Lower leg skin (tissue), 4 donors: ENCODE measurements around the gene PCBP2. TPM values are rescaled to one million over a fixed set of nuclear protein-coding genes. Genes with fewer than 3 reads are reported as not detected.
"Not testable (repeated sequence)": the region's sequence is repeated elsewhere in the genome, so short reads cannot be mapped to it uniquely, and the experiment has no call there.

Experiments used
- DNase-seq, 2 donors: peaks; one replicate each; pipeline ENCODE4 v3.0.0-alpha.2; 2019; ENCODE audit warnings: low spot score in 2 of 2
- H3K4me3 ChIP-seq: fragments of 200-600 bp; sonication (generic); 2 replicates; pipeline ENCODE4 v1.5.1; 2017; ENCODE audit warnings: mild to moderate bottlenecking, low read depth; ENCODE audit not compliant: poor library complexity, severe bottlenecking
- CTCF ChIP-seq, 3 donors: fragments of 450-650 bp; IDR thresholded peaks; one replicate each; pipeline ENCODE4 v1.5.1; 2016; ENCODE audit warnings: antibody characterized with exemption in 3 of 3, mild to moderate bottlenecking in 3 of 3, moderate library complexity in 2 of 3
- POLR2A ChIP-seq, 2 donors: fragments of 450-650 bp; IDR thresholded peaks; one replicate each; pipeline ENCODE4 v1.6.1; 2016 to 2017; ENCODE audit warnings: antibody characterized with exemption in 2 of 2, mild to moderate bottlenecking in 1 of 2, moderate library complexity in 1 of 2
- WGBS, 2 donors: methylation state at CpG; one replicate each; pipeline ENCODE4 v1.1.5; 2018; 5-methylcytosine and 5-hydroxymethylcytosine counted together
- intact Hi-C: fragments of 100-400 bp; cut with DNase I; formaldehyde crosslinking; loops from one replicate; pipeline ENCODE4 v1.15.0; 2023; ENCODE audit warnings: low total_unique reads
- total RNA-seq, 4 donors: library from RNA; depleted of rRNA; stranded (reverse); fragments of >200 nt; gene quantifications; one replicate each; pipeline ENCODE4 v1.1.0, GENCODE V29; 2016

PCBP2 gene
- total RNA-seq, 4 donors from 2014 or later = 343 to 507 (median 389) TPM

GRCh38 chr12:53427905-53428594 lies 23.9 kb upstream of the PCBP2 start:
- WGBS, 2 donors = 72 to 82% methylated on average over 7 of the region's 7 CpGs
- DNase-seq = no peak
- intact Hi-C loops = no loop called here

GRCh38 chr12:53428741-53429140 lies 23.2 kb upstream of the PCBP2 start:
- no peak overlapping the region for H3K4me3 ChIP-seq
- TF ChIP-seq POLR2A (IDR thresholded peaks at IDR 0.05) = no peak
- no peak for TF ChIP-seq CTCF (IDR thresholded peaks at IDR 0.05)
- intact Hi-C loops = no loop called here
- 94 to 97% methylated on average over 7 of the region's 7 CpGs for WGBS, 2 donors
- no peak for DNase-seq

More at GRCh38 chr12:53427905-53428594, 23.9 kb upstream of the PCBP2 start:
- TF ChIP-seq POLR2A (IDR thresholded peaks at IDR 0.05) (no peak), CTCF (IDR thresholded peaks at IDR 0.05) (no peak)
- no peak overlapping the region for H3K4me3 ChIP-seq

GRCh38 chr12:53430116-53430515 lies 21.8 kb upstream of the PCBP2 start:
- no peak overlapping the region for H3K4me3 ChIP-seq
- TF ChIP-seq CTCF (IDR thresholded peaks at IDR 0.05) (no peak), POLR2A (IDR thresholded peaks at IDR 0.05) (no peak)
- DNase-seq = no peak
- WGBS, 2 donors = 89 to 91% methylated on average over 5 of the region's 5 CpGs
- intact Hi-C loops = no loop called here

- no peak for DNase-seq
- WGBS, 2 donors = 82 to 83% methylated on average over 7 of the region's 7 CpGs
- H3K4me3 ChIP-seq = no peak overlapping the region
- intact Hi-C loops = no loop called here
- no peak for TF ChIP-seq POLR2A (IDR thresholded peaks at IDR 0.05)
- no peak for TF ChIP-seq CTCF (IDR thresholded peaks at IDR 0.05)
Measured at GRCh38 chr12:53431187-53431586, 20.7 kb upstream of the PCBP2 start.

GRCh38 chr12:53435326-53435725 lies 16.6 kb upstream of the PCBP2 start:
- H3K4me3 ChIP-seq, DNase-seq, intact Hi-C loops: not testable (repeated sequence)
- WGBS, 2 donors = 90 to 93% methylated on average over 9 of the region's 9 CpGs

- intact Hi-C loops, DNase-seq, H3K4me3 ChIP-seq: not testable (repeated sequence)
Measured at GRCh38 chr12:53439582-53439981, 12.3 kb upstream of the PCBP2 start.
